Uterus (tissue), 2 donors: ENCODE measurements around the gene CCDC102B.

Source experiments
- CTCF ChIP-seq, 4 experiments: fragments of 200-600 bp in 2 of 4; fragments of 450-650 bp in 2 of 4; sonication (generic) in 2 of 4; IDR thresholded peaks; one replicate each; pipeline ENCODE4 v1.5.1; 2016 to 2019; ENCODE audit warnings: antibody characterized with exemption in 4 of 4, mild to moderate bottlenecking in 2 of 4, moderate library complexity in 1 of 4
- POLR2A ChIP-seq, 2 donors: fragments of 450-650 bp; IDR thresholded peaks; one replicate each; pipeline ENCODE4 v1.6.1; 2016; ENCODE audit warnings: antibody characterized with exemption in 2 of 2, mild to moderate bottlenecking in 1 of 2, moderate library complexity in 1 of 2

GRCh38 chr18:68822926-68823325, 25.0 kb downstream of the CCDC102B start:
- TF ChIP-seq CTCF (IDR thresholded peaks at IDR 0.05): no peak
- no peak for TF ChIP-seq POLR2A (IDR thresholded peaks at IDR 0.05)
